Psoas muscle (tissue), 8 donors: ENCODE results near the gene CHST1. TPM values are rescaled to one million over a fixed set of nuclear protein-coding genes. Genes with fewer than 3 reads are reported as not detected.

ENCODE experiments used
- ATAC-seq, 4 donors: fragments of 200-7000 bp; cut with Tn5 transposase; one replicate each; pipeline ENCODE4 v1.9.1; 2020; ENCODE audit warnings: moderate library complexity in 3 of 4, mild to moderate bottlenecking in 2 of 4
- DNase-seq, 2 donors: peaks; one replicate each; pipeline ENCODE4 v3.0.0-alpha.2; 2020
- H3K27ac ChIP-seq: fragments of 200-600 bp; one replicate; pipeline ENCODE4 v1.8.0; 2022
- H3K27me3 ChIP-seq, 3 donors: fragments of 200-600 bp in 1 of 3; one replicate each; pipeline versions ENCODE4 v1.6.1 to v1.8.0; 2013 to 2022; ENCODE audit warnings: low read length in 2 of 3, mild to moderate bottlenecking in 2 of 3, moderate library complexity in 1 of 3; ENCODE audit not compliant: insufficient read depth in 3 of 3
- H3K36me3 ChIP-seq, 2 donors: fragments of 200-600 bp in 1 of 2; one replicate each; pipeline versions ENCODE4 v1.6.1 to v1.8.0; 2013 to 2022; ENCODE audit warnings: low read depth in 1 of 2, mild to moderate bottlenecking in 1 of 2, moderate library complexity in 1 of 2; ENCODE audit not compliant: insufficient read depth in 1 of 2
- H3K4me1 ChIP-seq: fragments of 200-600 bp; one replicate; pipeline ENCODE4 v1.8.0; 2022
- H3K4me3 ChIP-seq: fragments of 200-600 bp; one replicate; pipeline ENCODE4 v1.8.0; 2022; ENCODE audit warnings: mild to moderate bottlenecking
- H3K9me3 ChIP-seq: fragments of 200-600 bp; one replicate; pipeline ENCODE4 v1.8.0; 2022
- WGBS, 3 donors: extraction: QIAGEN DNeasy Blood & Tissue Kit; methylation state at CpG; one replicate each; pipeline versions ENCODE4 v1.1.6 to v1.1.7; 2013; 5-methylcytosine and 5-hydroxymethylcytosine counted together
- intact Hi-C, 2 donors: fragments of 100-400 bp; cut with DNase I; formaldehyde crosslinking; loops; one replicate each; pipeline versions ENCODE4 v1.11.0 to v1.14.2; 2022
- polyA plus RNA-seq, 3 donors: library from polyadenylated mRNA; stranded (reverse); fragments of 200-250 nt; gene quantifications; one replicate each; pipeline ENCODE4 v1.2.3, GENCODE V29; 2013
- total RNA-seq, 4 donors: library from RNA; stranded (reverse); fragmentation: NEBNext Ultra II Directional in 2 of 4; extraction: Animal tissue kit (Norgen Biotek cat#: 25700) in 2 of 4; gene quantifications; one replicate each; pipeline versions ENCODE4 v1.2.1 to v1.2.4, GENCODE V29; 2021 to 2023
- TF ChIP-seq, protein P1 (sequence below): fragments of 200-600 bp; IDR thresholded peaks from one replicate; pipeline ENCODE4 v1.8.0; 2022; ENCODE audit warnings: antibody characterized with exemption
- donor health status: healthy with polysubstance abuse.
- donor health status: DM: no; HTN: no; CAD: no; lungs with moderate emphysema.
- donor health status: Bipolar disorder and iron deficiency.
- donor health status: healthy.
- donor health status: DM: yes; HTN: yes; CAD: no.
- donor health status: DM: no; HTN: no; CAD: no.
- donor health status: DM: no; HTN: no; CAD: no.
- donor health status: DM: yes; HTN: yes; CAD: no.

Gene CHST1
- total and polyA plus RNA-seq, 7 donors, result 1.2 to 21.4 (median 5.8) TPM

DNA sequence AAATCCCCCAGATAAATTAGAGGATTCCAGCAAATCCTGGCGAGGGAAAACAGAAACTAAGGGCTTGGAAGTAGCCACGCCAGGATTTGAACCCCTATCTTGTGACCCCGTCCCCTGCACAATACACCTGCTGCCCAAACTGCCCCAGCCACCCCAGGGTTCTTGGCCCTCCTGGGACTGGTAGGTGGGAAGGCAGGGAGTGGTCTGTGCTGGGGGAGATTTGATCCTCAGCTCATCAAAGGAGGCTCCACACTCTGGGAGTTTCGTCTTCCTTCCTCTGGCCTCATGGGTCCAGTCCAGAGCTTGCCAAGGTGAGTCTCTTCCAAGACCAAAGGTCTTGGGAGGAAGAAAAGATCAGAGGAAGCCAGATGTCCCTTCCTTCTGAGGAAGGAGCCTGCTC lies 4.5 kb upstream of the CHST1 start:
- 70 to 81% (median 76%) methylated on average over 4 of the region's 4 CpGs for whole genome bisulfite sequencing, 3 donors
- H3K27ac ChIP-seq, result no peak overlapping the region

DNA sequence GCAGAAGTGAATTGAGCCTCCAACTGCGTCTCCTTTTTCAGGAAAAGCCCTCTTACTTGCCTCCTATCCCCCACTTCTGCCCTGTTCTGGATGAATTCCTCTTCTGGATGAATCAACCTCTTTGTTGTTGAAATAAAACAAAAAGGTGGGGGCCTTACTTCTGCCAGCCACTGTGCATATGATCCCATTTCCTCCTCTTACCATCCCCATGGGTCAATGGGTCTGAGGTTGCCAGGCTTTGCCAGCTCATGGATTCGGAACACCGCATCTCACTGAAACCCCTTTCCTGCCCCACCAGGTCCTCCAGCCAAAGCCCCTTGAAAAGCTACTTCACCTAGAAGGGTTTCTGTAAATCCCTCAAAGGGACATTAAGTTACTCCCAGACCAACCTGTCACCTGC lies 3.7 kb upstream of the CHST1 start:
- peaks cover 7% of the 10 kb centered on the region for H3K4me1 ChIP-seq
- TF ChIP-seq, protein P1, sequence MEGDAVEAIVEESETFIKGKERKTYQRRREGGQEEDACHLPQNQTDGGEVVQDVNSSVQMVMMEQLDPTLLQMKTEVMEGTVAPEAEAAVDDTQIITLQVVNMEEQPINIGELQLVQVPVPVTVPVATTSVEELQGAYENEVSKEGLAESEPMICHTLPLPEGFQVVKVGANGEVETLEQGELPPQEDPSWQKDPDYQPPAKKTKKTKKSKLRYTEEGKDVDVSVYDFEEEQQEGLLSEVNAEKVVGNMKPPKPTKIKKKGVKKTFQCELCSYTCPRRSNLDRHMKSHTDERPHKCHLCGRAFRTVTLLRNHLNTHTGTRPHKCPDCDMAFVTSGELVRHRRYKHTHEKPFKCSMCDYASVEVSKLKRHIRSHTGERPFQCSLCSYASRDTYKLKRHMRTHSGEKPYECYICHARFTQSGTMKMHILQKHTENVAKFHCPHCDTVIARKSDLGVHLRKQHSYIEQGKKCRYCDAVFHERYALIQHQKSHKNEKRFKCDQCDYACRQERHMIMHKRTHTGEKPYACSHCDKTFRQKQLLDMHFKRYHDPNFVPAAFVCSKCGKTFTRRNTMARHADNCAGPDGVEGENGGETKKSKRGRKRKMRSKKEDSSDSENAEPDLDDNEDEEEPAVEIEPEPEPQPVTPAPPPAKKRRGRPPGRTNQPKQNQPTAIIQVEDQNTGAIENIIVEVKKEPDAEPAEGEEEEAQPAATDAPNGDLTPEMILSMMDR, result no peak
- no peak overlapping the region for H3K27ac ChIP-seq
- DNase-seq (no peak), ATAC-seq (no peak)
- no peak overlapping the region for H3K4me3 ChIP-seq
- H3K36me3 ChIP-seq, result no peaks in the 10 kb centered on the region
- 80 to 96% (median 89%) methylated on average over 3 of the region's 3 CpGs for WGBS, 3 donors
- intact Hi-C loops, result loop anchor here in 1 of 2 donors (5.0 kb wide), 1 partner anchor 103 kb away; no protein-coding TSS in a partner anchor
- H3K27me3 ChIP-seq, result peaks cover 0 to 13% (median 2%) of the 10 kb centered on the region in 3 donors
- H3K9me3 ChIP-seq, result no peaks in the 10 kb centered on the region

More for the DNA sequence above, 4.5 kb upstream of the CHST1 start:
- no peaks in the 10 kb centered on the region for H3K9me3 ChIP-seq
- no peak for ATAC-seq
- no peak overlapping the region for H3K4me3 ChIP-seq
- no peaks in the 10 kb centered on the region for H3K36me3 ChIP-seq
- no peak for DNase-seq
- peaks cover 3% of the 10 kb centered on the region for H3K4me1 ChIP-seq
- H3K27me3 ChIP-seq, result peaks cover 0 to 7% (median 0%) of the 10 kb centered on the region in 3 donors
- TF ChIP-seq, protein P1, result no peak
- intact Hi-C loops, result loop anchor here in 1 of 2 donors (5.0 kb wide), 1 partner anchor 102 kb away; no protein-coding TSS in a partner anchor

DNA sequence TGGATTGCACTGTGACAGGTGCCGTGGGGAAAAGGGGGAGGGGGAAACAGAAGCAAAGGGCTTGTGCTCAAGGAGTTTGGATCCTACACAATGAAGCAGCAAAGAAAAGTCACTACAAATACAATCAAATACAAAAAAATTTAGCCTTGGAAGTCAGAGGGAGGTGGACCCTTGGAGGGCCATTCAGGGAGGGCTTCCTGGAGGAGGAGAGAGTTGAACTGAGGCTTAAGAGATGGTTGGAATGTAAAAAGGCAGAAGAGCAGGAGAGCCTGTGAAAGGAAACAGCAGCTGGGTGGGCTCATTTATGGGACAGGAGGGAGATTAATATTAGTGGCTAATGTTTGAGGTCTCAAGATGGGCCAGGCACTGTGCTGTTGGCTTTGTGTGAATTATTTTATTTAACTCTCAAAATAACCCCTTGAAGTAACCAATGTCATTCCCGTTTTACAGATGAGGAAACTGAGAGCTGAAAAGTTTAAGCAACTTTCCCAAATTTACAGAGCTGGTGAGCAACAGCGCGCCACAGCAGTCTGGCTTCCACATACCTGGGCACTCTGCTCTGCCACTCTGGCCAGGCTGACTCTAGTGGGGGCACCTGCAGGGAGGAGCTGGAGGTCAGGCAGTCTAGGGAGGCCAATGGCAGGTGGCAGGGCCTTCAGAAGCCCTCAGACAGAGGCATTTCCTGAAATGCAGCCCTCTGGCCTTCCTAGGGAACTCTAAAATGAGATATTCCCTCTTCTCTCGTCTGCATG lies 2.7 kb upstream of the CHST1 start:
- intact Hi-C loops, result loop anchor here in 1 of 2 donors (5.0 kb wide), 1 partner anchor 104 kb away; no protein-coding TSS in a partner anchor
- Histone ChIP-seq H3K36me3 (no peaks in the 10 kb centered on the region), H3K4me3 (no peak overlapping the region), H3K9me3 (no peaks in the 10 kb centered on the region), H3K27me3 (peaks cover 0 to 21% (median 2%) of the 10 kb centered on the region in 3 donors), H3K4me1 (peaks cover 10% of the 10 kb centered on the region), H3K27ac (no peak overlapping the region)
- no peak for ATAC-seq
- DNase-seq, result no peak
- TF ChIP-seq, protein P1, result no peak
- 87 to 89% (median 88%) methylated on average over 5 of the region's 5 CpGs for WGBS, 3 donors

DNA sequence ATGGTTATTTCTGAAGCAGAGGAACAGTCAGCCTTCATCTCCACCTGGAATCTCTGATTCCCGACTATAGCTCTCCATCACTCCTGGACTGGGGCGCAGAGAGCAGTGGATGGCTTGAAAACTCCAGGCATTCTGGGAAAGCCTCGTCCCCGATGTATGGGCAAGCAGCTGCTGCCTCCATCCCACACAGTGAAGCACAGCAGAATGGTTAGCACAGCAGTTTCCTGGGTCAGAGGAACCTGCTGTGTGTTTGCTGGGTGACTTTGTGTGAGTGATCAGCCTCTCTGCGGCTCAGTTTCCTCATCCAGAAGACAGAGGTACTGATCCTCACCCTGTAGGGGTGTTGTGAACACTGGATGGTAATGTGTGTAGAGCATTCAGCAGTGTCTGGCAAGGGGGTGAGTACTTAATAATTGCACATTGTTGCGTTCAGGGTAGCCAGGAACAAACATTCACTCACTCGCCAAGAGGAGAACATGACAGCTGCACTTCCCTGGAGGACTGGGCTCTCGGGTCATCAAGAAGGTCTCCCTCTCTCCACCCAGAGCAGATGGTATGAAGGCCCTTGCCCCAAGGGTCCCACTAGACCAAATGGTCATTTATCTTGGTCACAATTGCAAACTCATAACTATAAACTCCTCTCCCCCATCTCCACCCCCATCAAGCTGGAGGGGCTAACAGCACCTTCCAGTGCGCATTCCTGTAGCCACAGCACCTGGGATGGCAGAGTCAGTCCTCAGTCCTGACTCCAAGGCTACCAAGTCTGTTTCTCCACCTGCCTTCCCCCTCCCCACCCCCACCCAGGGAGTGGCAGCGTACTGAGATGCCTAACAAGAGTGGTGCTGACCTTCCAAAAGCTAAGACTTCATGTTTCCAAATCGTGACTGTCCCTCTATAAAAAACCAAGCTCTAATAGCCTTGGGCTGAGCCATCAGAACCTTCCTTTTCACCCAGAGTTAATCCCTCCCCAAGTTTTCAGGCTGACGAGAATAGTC lies 1.5 kb upstream of the CHST1 start:
- no peak overlapping the region for H3K27ac ChIP-seq
- TF ChIP-seq, protein P1, result no peak
- intact Hi-C loops, result loop anchor here in 1 of 2 donors (5.0 kb wide), 1 partner anchor 105 kb away; no protein-coding TSS in a partner anchor
- ATAC-seq (peak in 1 of 4 donors; percentile 24), DNase-seq (no peak)
- H3K27me3 ChIP-seq, result peaks cover 0 to 32% (median 6%) of the 10 kb centered on the region in 3 donors
- WGBS, 3 donors, result 49 to 68% (median 54%) methylated on average over 12 of the region's 12 CpGs
- no peaks in the 10 kb centered on the region for H3K9me3 ChIP-seq
- H3K4me1 ChIP-seq, result peaks cover 10% of the 10 kb centered on the region
- H3K36me3 ChIP-seq, result no peaks in the 10 kb centered on the region
- no peak overlapping the region for H3K4me3 ChIP-seq
